Limb (tissue), 2 donors: ENCODE data around the gene DGKH.
"Not testable (repeated sequence)": the region's sequence is repeated elsewhere in the genome, so short reads cannot be mapped to it uniquely, and the experiment has no call there.

Experiments
- DNase-seq, 2 donors: peaks; one replicate each; pipeline ENCODE4 v3.0.0-alpha.2; 2016; ENCODE audit errors: extremely low spot score in 2 of 2

DGKH gene

GRCh38 chr13:42153199-42154113 is 105.0 kb downstream of the DGKH start:
- no peak for DNase-seq

GRCh38 chr13:42155251-42155650 is 106.8 kb downstream of the DGKH start:
- no peak for DNase-seq

GRCh38 chr13:42163338-42163737 is 114.9 kb downstream of the DGKH start:
- DNase-seq, result not testable (repeated sequence)

- not testable (repeated sequence) for DNase-seq
These were observed 115.5 kb downstream of the DGKH start for GRCh38 chr13:42163910-42164309.

- no peak for DNase-seq
These were observed 116.2 kb downstream of the DGKH start for GRCh38 chr13:42164557-42165125.

GRCh38 chr13:42168496-42168895 is 120.0 kb downstream of the DGKH start:
- no peak for DNase-seq

- DNase-seq, result no peak
These were observed 121.6 kb downstream of the DGKH start for GRCh38 chr13:42170029-42170428.

GRCh38 chr13:42173789-42174343 is 125.4 kb downstream of the DGKH start:
- DNase-seq, result no peak

GRCh38 chr13:42174344-42175162 is 126.1 kb downstream of the DGKH start:
- DNase-seq, result no peak

- no peak for DNase-seq
These were observed 127.8 kb downstream of the DGKH start for GRCh38 chr13:42176294-42176693.

- DNase-seq, result no peak
These were observed 128.7 kb downstream of the DGKH start for GRCh38 chr13:42177189-42177588.

- DNase-seq, result no peak
These were observed 133.0 kb downstream of the DGKH start for GRCh38 chr13:42181381-42181953.

- DNase-seq, result no peak
These were observed 140.6 kb downstream of the DGKH start for GRCh38 chr13:42189061-42189460.

- no peak for DNase-seq
These were observed 142.1 kb downstream of the DGKH start for GRCh38 chr13:42190529-42190928.

GRCh38 chr13:42211704-42212464 is 163.4 kb downstream of the DGKH start:
- no peak for DNase-seq

GRCh38 chr13:42214446-42214845 is 166.0 kb downstream of the DGKH start:
- DNase-seq, result no peak

GRCh38 chr13:42215578-42216421 is 167.4 kb downstream of the DGKH start:
- DNase-seq, result peak; percentile 34 to 43

GRCh38 chr13:42216422-42216735 is 167.9 kb downstream of the DGKH start:
- DNase-seq, result no peak

- DNase-seq, result no peak
These were observed 170.1 kb downstream of the DGKH start for GRCh38 chr13:42218576-42218975.

- no peak for DNase-seq
These were observed 170.6 kb downstream of the DGKH start for GRCh38 chr13:42219051-42219450.
